K562 (cell line): ENCODE data around the gene MLF1. TPM values are rescaled to one million over a fixed set of nuclear protein-coding genes. Genes with fewer than 3 reads are reported as not detected.

Experiments used
- CTCFL ChIP-seq: IDR thresholded peaks from 2 replicates; pipeline ENCODE4 v1.6.1; 2011; ENCODE audit warnings: borderline replicate concordance, low read depth, mild to moderate bottlenecking, moderate library complexity, low read length; ENCODE audit not compliant: insufficient read depth, poor library complexity, severe bottlenecking
- MAZ ChIP-seq, 2 experiments: fragments of 450-650 bp in 1 of 2; sonication (generic) in 1 of 2; formaldehyde crosslinking; IDR thresholded peaks in 1 of 2; conservative IDR thresholded peaks in 1 of 2; 2 replicates each; pipeline versions ENCODE4 v1.4.0 to v1.5.0; 2020; ENCODE audit warnings: mild to moderate bottlenecking in 1 of 2, missing genetic modification reagents in 1 of 2
- MTF1 ChIP-seq: fragments of 250-450 bp; sonication (Bioruptor Pico); IDR thresholded peaks from 2 replicates; pipeline ENCODE4 v1.9.0; 2021; ENCODE audit warnings: moderate library complexity, mild to moderate bottlenecking, inconsistent platforms, borderline replicate concordance
- NR2C2 ChIP-seq, 2 experiments: fragments of 200-800 bp in 1 of 2; sonication (Bioruptor generic) in 1 of 2; sonication (generic) in 1 of 2; formaldehyde crosslinking in 1 of 2; IDR thresholded peaks; 2 replicates each; pipeline versions ENCODE4 v1.6.1 to v1.8.0; 2016 to 2022; ENCODE audit warnings: mild to moderate bottlenecking in 1 of 2, missing compliant biosample characterization in 1 of 2, missing genetic modification characterization in 1 of 2, missing genetic modification reagents in 1 of 2
- PPARD ChIP-seq: fragments of 250-450 bp; sonication (Bioruptor Pico); IDR thresholded peaks from 2 replicates; pipeline ENCODE4 v1.8.0; 2022; ENCODE audit warnings: inconsistent platforms, mild to moderate bottlenecking, moderate library complexity
- SIN3B ChIP-seq: fragments of 450-650 bp; IDR thresholded peaks from 2 replicates; pipeline ENCODE4 v1.6.1; 2017; ENCODE audit warnings: low read depth, mild to moderate bottlenecking, moderate library complexity
- TEAD4 ChIP-seq, 2 experiments: sonication (generic) in 1 of 2; formaldehyde crosslinking in 1 of 2; IDR thresholded peaks; 2 replicates each; pipeline versions ENCODE4 v1.6.1 to v1.8.0; 2012 to 2022; ENCODE audit warnings: borderline replicate concordance in 1 of 2, inconsistent platforms in 1 of 2, low read length in 1 of 2, mild to moderate bottlenecking in 1 of 2, missing genetic modification reagents in 1 of 2
- ZBTB33 ChIP-seq: sonication (generic); formaldehyde crosslinking; IDR thresholded peaks from 2 replicates; pipeline ENCODE4 v1.8.1; 2023; ENCODE audit warnings: mild to moderate bottlenecking, missing genetic modification reagents
- ZBTB40 ChIP-seq, 2 experiments: fragments of 450-650 bp in 1 of 2; sonication (generic) in 1 of 2; formaldehyde crosslinking in 1 of 2; IDR thresholded peaks; 2 replicates each; pipeline versions ENCODE4 v1.7.1 to v1.9.0; 2016 to 2022; ENCODE audit warnings: inconsistent platforms in 1 of 2, mild to moderate bottlenecking in 1 of 2, missing genetic modification reagents in 1 of 2
- ZNF551 ChIP-seq: fragments of 250-450 bp; sonication (Bioruptor Pico); IDR thresholded peaks from 2 replicates; pipeline ENCODE4 v1.5.0; 2021; ENCODE audit warnings: mild to moderate bottlenecking, moderate library complexity
- ZNF780A ChIP-seq: fragments of 250-450 bp; sonication (Bioruptor Pico); IDR thresholded peaks from 2 replicates; pipeline ENCODE4 v1.5.0; 2021; ENCODE audit warnings: mild to moderate bottlenecking
- polyA plus RNA-seq, 8 experiments: library from polyadenylated mRNA; depleted of rRNA in 4 of 8; stranded (reverse) in 5 of 8; unstranded in 3 of 8; fragments of >200 nt; fragmentation: Nextera tagmentation in 2 of 8; fragmentation: Illumina TruSeq in 1 of 8; extraction: Ambion mirVana in 2 of 8; extraction: Trizol in 1 of 8; gene quantifications; 2 replicates each; pipeline versions ENCODE4 v1.2.1 to v1.2.3, GENCODE V29; 2011 to 2014; ENCODE audit warnings: inconsistent platforms in 1 of 8, missing spikeins in 1 of 8
- total RNA-seq, 7 experiments: library from RNA; depleted of rRNA in 6 of 7; stranded (reverse); fragments of >200 nt in 6 of 7; fragmentation: Illumina TruSeq in 2 of 7; extraction: Trizol in 2 of 7; gene quantifications; 2 replicates each; pipeline versions ENCODE4 v1.2.1 to v1.2.3, GENCODE V29; 2011 to 2021; ENCODE audit warnings: low replicate concordance in 1 of 7

The MLF1 gene
- total and polyA plus RNA-seq, 9 of the 15 experiments (the other 6 are each of a cell fraction or from before 2014, with no cell fraction given) = 20.4 to 71.0 (median 27.1) TPM

- peak; percentile 69 for TF ChIP-seq ZBTB40 (IDR thresholded peaks at IDR 0.05)
- TF ChIP-seq ZBTB40 (CRISPR knock-in tag; IDR thresholded peaks at IDR 0.05) = no peak
- peak; percentile 62 to 73; a peak in 3 of 4 replicates for TF ChIP-seq MAZ (CRISPR knock-in tag; conservative IDR thresholded peaks at IDR 0.05 in 1 of 2, IDR thresholded peaks at IDR 0.05 in 1 of 2)
- no peak for TF ChIP-seq PPARD (CRISPR knock-in tag)
- no peak for TF ChIP-seq SIN3B
- no peak for TF ChIP-seq CTCFL
- TF ChIP-seq MTF1 (CRISPR knock-in tag) = no peak
- TF ChIP-seq NR2C2 (CRISPR knock-in tag; IDR thresholded peaks at IDR 0.05) = no peak; the same call in 1 of the 2 replicates
- peak; percentile 37; the same call in 1 of the 2 replicates for TF ChIP-seq NR2C2 (tag; IDR thresholded peaks at IDR 0.05)
- TF ChIP-seq TEAD4 (IDR thresholded peaks at IDR 0.05; ENCODE audit: low read length) = no peak
- TF ChIP-seq TEAD4 (CRISPR knock-in tag; IDR thresholded peaks at IDR 0.05; ENCODE audit: borderline replicate concordance) = no peak
- TF ChIP-seq ZBTB33 (CRISPR knock-in tag) = no peak
- no peak for TF ChIP-seq ZNF551 (CRISPR knock-in tag)
- no peak for TF ChIP-seq ZNF780A
Measured at GRCh38 chr3:158570999-158571702, at the start of gene MLF1 (continued).
